IMR-90 (cell line): ENCODE data around the gene PHGDH. TPM values are rescaled to one million over a fixed set of nuclear protein-coding genes. Genes with fewer than 3 reads are reported as not detected.

Experiments
- ATAC-seq: fragments of 200-7000 bp; cut with Tn5 transposase; 2 replicates; pipeline ENCODE4 v1.9.1; 2020; ENCODE audit warnings: low read depth, mild to moderate bottlenecking, moderate library complexity
- BruUV-seq: library from RNA; stranded (reverse); fragments of 400-500 nt; replicated peaks from 2 replicates; lab custom pipeline; 2021; lab: Mats Ljungman, UMichigan
- CTCF ChIA-PET: fragments of 300-600 bp; formaldehyde crosslinking; extraction: SDS; loops from one replicate; lab custom pipeline; 2021; ENCODE audit warnings: antibody characterized with exemption; lab: Yijun Ruan, JAX
- POLR2A ChIA-PET: fragments of 300-600 bp; sonication (Branson Sonifier 250); formaldehyde crosslinking; loops from one replicate; lab custom pipeline; 2022; ENCODE audit warnings: antibody characterized with exemption; ENCODE audit not compliant: unreplicated experiment; lab: Charles Lee
- DNase-seq: peaks from one replicate; pipeline ENCODE4 v3.0.0; 2013
- H2AFZ ChIP-seq: replicated peaks from 2 replicates; pipeline ENCODE3; 2013; ENCODE audit warnings: low read length, mild to moderate bottlenecking; ENCODE audit not compliant: poor library complexity
- H2AK5ac ChIP-seq: 2 replicates; pipeline ENCODE4 v1.6.1; 2013; ENCODE audit warnings: low read depth, low read length, inconsistent platforms
- H2AK9ac ChIP-seq: replicated peaks from 2 replicates; pipeline ENCODE3; 2013; ENCODE audit warnings: mild to moderate bottlenecking, low read depth, low read length, moderate library complexity; ENCODE audit not compliant: poor library complexity
- H2BK120ac ChIP-seq: 2 replicates; pipeline ENCODE4 v1.6.1; 2013; ENCODE audit warnings: low read depth, low read length, inconsistent platforms
- H2BK15ac ChIP-seq: 3 replicates; pipeline ENCODE4 v1.6.1; 2013; ENCODE audit warnings: low read depth, low read length, inconsistent platforms
- H2BK20ac ChIP-seq: 2 replicates; pipeline ENCODE4 v1.6.1; 2013; ENCODE audit warnings: low read depth, mild to moderate bottlenecking, inconsistent platforms, low read length, moderate library complexity
- H2BK5ac ChIP-seq: 2 replicates; pipeline ENCODE4 v1.6.1; 2013; ENCODE audit warnings: mild to moderate bottlenecking, low read depth, low read length, inconsistent platforms; ENCODE audit not compliant: poor library complexity, severe bottlenecking
- H3K14ac ChIP-seq: replicated peaks from 2 replicates; pipeline ENCODE4 v1.6.1; 2013; ENCODE audit warnings: low read depth, low read length, inconsistent platforms
- H3K18ac ChIP-seq: 2 replicates; pipeline ENCODE4 v1.6.1; 2013; ENCODE audit warnings: low read depth, low read length, control low read depth
- H3K23ac ChIP-seq: 2 replicates; pipeline ENCODE4 v1.6.1; 2013; ENCODE audit warnings: low read depth, low read length, inconsistent platforms
- H3K27ac ChIP-seq: 2 replicates; pipeline ENCODE4 v1.5.1; 2013; ENCODE audit warnings: mild to moderate bottlenecking, control low read depth, low read length; ENCODE audit not compliant: insufficient read depth
- H3K27me3 ChIP-seq: 2 replicates; pipeline ENCODE4 v1.6.1; 2013; ENCODE audit warnings: low read length; ENCODE audit not compliant: control insufficient read depth, insufficient read depth
- H3K36me3 ChIP-seq: 2 replicates; pipeline ENCODE4 v1.6.1; 2013; ENCODE audit warnings: low read length, mixed read lengths; ENCODE audit not compliant: control insufficient read depth, insufficient read depth
- H3K4ac ChIP-seq: 2 replicates; pipeline ENCODE4 v1.6.1; 2013; ENCODE audit warnings: low read depth, low read length, inconsistent platforms
- H3K4me1 ChIP-seq: 2 replicates; pipeline ENCODE4 v1.6.1; 2013; ENCODE audit warnings: low read length, mixed read lengths; ENCODE audit not compliant: control insufficient read depth, insufficient read depth
- H3K4me2 ChIP-seq: 2 replicates; pipeline ENCODE4 v1.6.1; 2013; ENCODE audit warnings: low read depth, mild to moderate bottlenecking, control low read depth, low read length, moderate library complexity
- H3K4me3 ChIP-seq: 2 replicates; pipeline ENCODE4 v1.5.1; 2013; ENCODE audit warnings: low read depth, mild to moderate bottlenecking, control low read depth, low read length, moderate library complexity; ENCODE audit not compliant: insufficient read depth
- H3K56ac ChIP-seq: 2 replicates; pipeline ENCODE4 v1.6.1; 2013; ENCODE audit warnings: low read length, inconsistent platforms; ENCODE audit not compliant: insufficient read depth; ENCODE audit errors: extremely low read depth
- H3K79me1 ChIP-seq, 2 experiments: 2 replicates each; pipeline ENCODE4 v1.6.1; 2013; ENCODE audit warnings: low read length in 2 of 2, inconsistent platforms in 1 of 2, low read depth in 1 of 2
- H3K9ac ChIP-seq: 2 replicates; pipeline ENCODE4 v1.6.1; 2013; ENCODE audit warnings: low read depth, low read length, control low read depth
- H3K9me1 ChIP-seq: 2 replicates; pipeline ENCODE4 v1.6.1; 2013; ENCODE audit warnings: low read length, inconsistent platforms; ENCODE audit not compliant: insufficient read depth
- H3K9me3 ChIP-seq: 2 replicates; pipeline ENCODE4 v1.6.1; 2013; ENCODE audit warnings: low read length; ENCODE audit not compliant: control insufficient read depth, insufficient read depth
- H4K20me1 ChIP-seq: 2 replicates; pipeline ENCODE4 v1.6.1; 2013; ENCODE audit warnings: low read length, inconsistent platforms; ENCODE audit not compliant: insufficient read depth
- H4K5ac ChIP-seq: 2 replicates; pipeline ENCODE4 v1.6.1; 2013; ENCODE audit warnings: mild to moderate bottlenecking, low read depth, low read length, control low read depth
- H4K8ac ChIP-seq, 2 experiments: 2 replicates each; pipeline ENCODE4 v1.6.1; 2013; ENCODE audit warnings: low read depth in 2 of 2, low read length in 2 of 2, control low read depth in 1 of 2, inconsistent platforms in 1 of 2
- H4K91ac ChIP-seq: 2 replicates; pipeline ENCODE4 v1.6.1; 2013; ENCODE audit warnings: low read depth, low read length, inconsistent platforms; ENCODE audit not compliant: insufficient read depth
- BHLHE40 ChIP-seq: fragments of 150-350 bp; IDR thresholded peaks from 2 replicates; pipeline ENCODE4 v1.6.1; 2016; ENCODE audit warnings: mild to moderate bottlenecking, low read depth, low read length
- CEBPB ChIP-seq: IDR thresholded peaks from 2 replicates; pipeline ENCODE4 v1.6.1; 2012; ENCODE audit warnings: low read depth, low read length, improper control_type of control experiment
- CHD1 ChIP-seq: IDR thresholded peaks from 2 replicates; pipeline ENCODE4 v1.6.1; 2012; ENCODE audit warnings: low read depth, low read length, improper control_type of control experiment
- CTCF ChIP-seq: conservative IDR thresholded peaks from 2 replicates; pipeline ENCODE4 v1.5.1; 2012; ENCODE audit warnings: mild to moderate bottlenecking, low read depth, low read length, improper control_type of control experiment
- FOS ChIP-seq: fragments of 150-350 bp; IDR thresholded peaks from 2 replicates; pipeline ENCODE4 v1.6.1; 2016; ENCODE audit warnings: low read depth, low read length
- MAFK ChIP-seq: IDR thresholded peaks from 2 replicates; pipeline ENCODE4 v1.6.1; 2012; ENCODE audit warnings: low read depth, low read length, improper control_type of control experiment
- MAZ ChIP-seq: IDR thresholded peaks from 2 replicates; pipeline ENCODE4 v1.6.1; 2012; ENCODE audit warnings: low read depth, mild to moderate bottlenecking, low read length, improper control_type of control experiment, moderate library complexity, borderline replicate concordance
- MXI1 ChIP-seq: IDR thresholded peaks from 2 replicates; pipeline ENCODE4 v1.6.1; 2012; ENCODE audit warnings: low read depth, mild to moderate bottlenecking, low read length, moderate library complexity, borderline replicate concordance
- NFE2L2 ChIP-seq: fragments of 150-350 bp; IDR thresholded peaks from 2 replicates; pipeline ENCODE4 v1.6.1; 2016; ENCODE audit warnings: low read depth, mild to moderate bottlenecking, low read length
- POLR2A ChIP-seq: IDR thresholded peaks from 2 replicates; pipeline ENCODE4 v1.6.1; 2012; ENCODE audit warnings: mild to moderate bottlenecking, low read depth, low read length
- RAD21 ChIP-seq: IDR thresholded peaks from 2 replicates; pipeline ENCODE4 v1.6.1; 2012; ENCODE audit warnings: low read length, improper control_type of control experiment
- RCOR1 ChIP-seq: IDR thresholded peaks from 2 replicates; pipeline ENCODE4 v1.6.1; 2012; ENCODE audit warnings: mild to moderate bottlenecking, low read length, improper control_type of control experiment; ENCODE audit not compliant: insufficient replicate concordance
- RFX5 ChIP-seq: IDR thresholded peaks from 2 replicates; pipeline ENCODE4 v1.8.0; 2012; ENCODE audit warnings: low read depth, mild to moderate bottlenecking, low read length, moderate library complexity
- SMC3 ChIP-seq: fragments of 150-350 bp; IDR thresholded peaks from 2 replicates; pipeline ENCODE4 v1.6.1; 2016; ENCODE audit warnings: low read depth, mild to moderate bottlenecking, antibody characterized with exemption, low read length, moderate library complexity
- WGBS, 2 experiments: methylation state at CpG; one replicate each; pipeline versions ENCODE4 v1.1.5 to v1.1.7; 2013; ENCODE audit warnings: missing lambda C conversion rate in 2 of 2; ENCODE audit not compliant: insufficient read length in 1 of 2; ENCODE audit errors: extremely low coverage in 2 of 2; 5-methylcytosine and 5-hydroxymethylcytosine counted together
- dilution Hi-C: fragments of 300-500 bp; cut with HindIII; formaldehyde crosslinking; loops from one replicate; pipeline ENCODE4 v1.14.3; 2018; ENCODE audit warnings: low sequenced_read_pairs; ENCODE audit not compliant: unreplicated experiment
- in situ Hi-C: fragments of 300-500 bp; cut with MboI; formaldehyde crosslinking; loops from 3 replicates; pipeline ENCODE4 v1.14.3; 2019; ENCODE audit warnings: low sequenced_read_pairs, inconsistent platforms, mixed read lengths
- intact Hi-C: fragments of 100-400 bp; cut with micrococcal nuclease; formaldehyde crosslinking; loops from 2 replicates; pipeline ENCODE4 v1.10.0; 2022
- polyA plus RNA-seq, 3 experiments: library from polyadenylated mRNA; depleted of rRNA; stranded (reverse); fragments of >200 nt; gene quantifications; 2 replicates each; pipeline ENCODE4 v1.2.3, GENCODE V29; 2012; ENCODE audit warnings: low replicate concordance in 1 of 3
- total RNA-seq: library from RNA; depleted of rRNA; stranded (reverse); fragments of >200 nt; gene quantifications from 2 replicates; pipeline ENCODE4 v1.2.3, GENCODE V29; 2012
- TF ChIP-seq, protein P1 (sequence below): fragments of 150-350 bp; IDR thresholded peaks from 2 replicates; pipeline ENCODE4 v1.6.1; 2017; ENCODE audit warnings: mild to moderate bottlenecking, antibody characterized with exemption, low read length, low read depth

Gene PHGDH
- total and polyA plus RNA-seq, 2 of the 4 experiments (the other 2 are of a cell fraction), result 87.9 to 331 TPM

- Histone ChIP-seq H3K14ac (no peak overlapping the region), H3K27me3 (no peaks in the 10 kb centered on the region), H3K4ac (no peak overlapping the region), H2BK15ac (no peak overlapping the region), H2BK20ac (no peak overlapping the region), H3K56ac (no peak overlapping the region), H4K8ac (no peak overlapping the region), H3K27ac (no peak overlapping the region), H4K91ac (no peak overlapping the region), H2AK9ac (no peak overlapping the region), H3K4me1 (peaks cover 16% of the 10 kb centered on the region), H2BK5ac (no peak overlapping the region), H3K9ac (no peak overlapping the region), H3K79me1 (no peaks in the 10 kb centered on the region), H3K18ac (no peak overlapping the region), H3K4me2 (no peak overlapping the region), H3K9me3 (no peaks in the 10 kb centered on the region), H3K36me3 (no peaks in the 10 kb centered on the region), H3K4me3 (no peak overlapping the region), H2AFZ (no peak overlapping the region), H4K5ac (no peak overlapping the region), H4K20me1 (peaks cover 6% of the 10 kb centered on the region; the same call in 1 of the 2 replicates), H3K9me1 (peaks cover 3% of the 10 kb centered on the region; the same call in 1 of the 2 replicates), H3K23ac (no peak overlapping the region), H2AK5ac (no peak overlapping the region), H2BK120ac (no peak overlapping the region)
- ChIA-PET POLR2A (no interaction called here), CTCF (interaction anchor here (0.5 kb wide), 1 partner anchor 13 kb away, joined by 4 read pairs; no protein-coding TSS in a partner anchor)
- WGBS, 2 experiments, result 60% methylated on average over 1 of the region's 9 CpGs; no CpG with 5 or more reads in 1 of the 2 experiments
- ATAC-seq (no peak), DNase-seq (no peak)
- intact Hi-C loops (no loop called here), dilution Hi-C loops (no loop called here), in situ Hi-C loops (no loop called here)
- TF ChIP-seq RCOR1 (no peak), NFE2L2 (no peak), CEBPB (no peak), POLR2A (no peak), SMC3 (no peak), RAD21 (no peak), FOS (no peak), MAZ (no peak), CTCF (no peak), MXI1 (no peak), CHD1 (no peak), RFX5 (no peak), BHLHE40 (no peak), MAFK (no peak)
- TF ChIP-seq, protein P1, sequence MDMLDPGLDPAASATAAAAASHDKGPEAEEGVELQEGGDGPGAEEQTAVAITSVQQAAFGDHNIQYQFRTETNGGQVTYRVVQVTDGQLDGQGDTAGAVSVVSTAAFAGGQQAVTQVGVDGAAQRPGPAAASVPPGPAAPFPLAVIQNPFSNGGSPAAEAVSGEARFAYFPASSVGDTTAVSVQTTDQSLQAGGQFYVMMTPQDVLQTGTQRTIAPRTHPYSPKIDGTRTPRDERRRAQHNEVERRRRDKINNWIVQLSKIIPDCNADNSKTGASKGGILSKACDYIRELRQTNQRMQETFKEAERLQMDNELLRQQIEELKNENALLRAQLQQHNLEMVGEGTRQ, result no peak
- no TSS peak for BruUV-seq
Observed at GRCh38 chr1:119790451-119791198, 78.9 kb downstream of the PHGDH start.
